WERI-Rb-1 (cell line): Measurements from ENCODE around the gene ADAP1.

Experiments used
- DNase-seq: peaks from one replicate; pipeline ENCODE4 v3.0.0-alpha.2; 2020
- H3K27ac ChIP-seq: fragments of 250-450 bp; sonication (Bioruptor Pico); 2 replicates; pipeline ENCODE4 v1.5.1; 2020; ENCODE audit warnings: mild to moderate bottlenecking, moderate library complexity
- H3K27me3 ChIP-seq: fragments of 250-450 bp; sonication (Bioruptor Pico); 2 replicates; pipeline ENCODE4 v1.5.1; 2021; ENCODE audit warnings: mild to moderate bottlenecking, low read depth, moderate library complexity; ENCODE audit not compliant: insufficient read depth, severe bottlenecking
- H3K36me3 ChIP-seq: fragments of 250-450 bp; sonication (Bioruptor Pico); 2 replicates; pipeline ENCODE4 v1.5.1; 2020; ENCODE audit warnings: mild to moderate bottlenecking, moderate library complexity
- H3K4me3 ChIP-seq: 2 replicates; pipeline ENCODE4 v1.5.1; 2011; ENCODE audit warnings: low read depth, mild to moderate bottlenecking, control low read depth, low read length
- H3K9me3 ChIP-seq: fragments of 250-450 bp; sonication (Bioruptor Pico); 2 replicates; pipeline ENCODE4 v1.5.1; 2021; ENCODE audit warnings: mild to moderate bottlenecking, moderate library complexity; ENCODE audit not compliant: severe bottlenecking
- CTCF ChIP-seq: IDR thresholded peaks from 2 replicates; pipeline ENCODE4 v1.5.1; 2011; ENCODE audit warnings: low read depth, mild to moderate bottlenecking, control low read depth, inconsistent platforms, low read length

The ADAP1 gene

GRCh38 chr7:885893-886625 lies 68.4 kb downstream of the ADAP1 start:
- H3K27ac ChIP-seq = no peak overlapping the region
- peaks cover 38% of the 10 kb centered on the region for H3K36me3 ChIP-seq
- DNase-seq = no peak

GRCh38 chr7:885261-885892 lies 69.1 kb downstream of the ADAP1 start:
- no peak overlapping the region for H3K27ac ChIP-seq
- H3K27me3 ChIP-seq = no peaks in the 10 kb centered on the region
- no peak for DNase-seq
- no peak for TF ChIP-seq CTCF
- H3K9me3 ChIP-seq = no peaks in the 10 kb centered on the region
- H3K4me3 ChIP-seq = no peak overlapping the region
- H3K36me3 ChIP-seq = peaks cover 38% of the 10 kb centered on the region

More at GRCh38 chr7:885893-886625, 68.4 kb downstream of the ADAP1 start:
- no peaks in the 10 kb centered on the region for H3K9me3 ChIP-seq
- no peak overlapping the region for H3K4me3 ChIP-seq
- no peak for TF ChIP-seq CTCF
- no peaks in the 10 kb centered on the region for H3K27me3 ChIP-seq

- Histone ChIP-seq H3K36me3 (peaks cover 47% of the 10 kb centered on the region), H3K27ac (no peak overlapping the region), H3K4me3 (no peak overlapping the region), H3K27me3 (no peaks in the 10 kb centered on the region), H3K9me3 (no peaks in the 10 kb centered on the region)
- TF ChIP-seq CTCF = no peak
- DNase-seq = no peak
Observed at GRCh38 chr7:884191-885003, 70.1 kb downstream of the ADAP1 start.

- H3K4me3 ChIP-seq = no peak overlapping the region
- H3K36me3 ChIP-seq = peaks cover 46% of the 10 kb centered on the region
- H3K9me3 ChIP-seq = no peaks in the 10 kb centered on the region
- no peaks in the 10 kb centered on the region for H3K27me3 ChIP-seq
- H3K27ac ChIP-seq = no peak overlapping the region
- no peak for TF ChIP-seq CTCF
- no peak for DNase-seq
Observed at GRCh38 chr7:883055-884021, 71.1 kb downstream of the ADAP1 start.

GRCh38 chr7:882336-883035 lies 72.0 kb downstream of the ADAP1 start:
- H3K4me3 ChIP-seq = no peak overlapping the region
- no peak for TF ChIP-seq CTCF
- H3K9me3 ChIP-seq = no peaks in the 10 kb centered on the region
- H3K27me3 ChIP-seq = no peaks in the 10 kb centered on the region
- no peak overlapping the region for H3K27ac ChIP-seq
- peaks cover 37% of the 10 kb centered on the region for H3K36me3 ChIP-seq
- no peak for DNase-seq
